HG02973 (cell line): ENCODE data around the gene PAX9.

ENCODE experiments used
- ATAC-seq: cut with Tn5 transposase; IDR thresholded peaks from one replicate; pipeline ENCODE4 v1.9.1; 2021; ENCODE audit warnings: moderate library complexity; ENCODE audit not compliant: unreplicated experiment

The PAX9 gene

DNA sequence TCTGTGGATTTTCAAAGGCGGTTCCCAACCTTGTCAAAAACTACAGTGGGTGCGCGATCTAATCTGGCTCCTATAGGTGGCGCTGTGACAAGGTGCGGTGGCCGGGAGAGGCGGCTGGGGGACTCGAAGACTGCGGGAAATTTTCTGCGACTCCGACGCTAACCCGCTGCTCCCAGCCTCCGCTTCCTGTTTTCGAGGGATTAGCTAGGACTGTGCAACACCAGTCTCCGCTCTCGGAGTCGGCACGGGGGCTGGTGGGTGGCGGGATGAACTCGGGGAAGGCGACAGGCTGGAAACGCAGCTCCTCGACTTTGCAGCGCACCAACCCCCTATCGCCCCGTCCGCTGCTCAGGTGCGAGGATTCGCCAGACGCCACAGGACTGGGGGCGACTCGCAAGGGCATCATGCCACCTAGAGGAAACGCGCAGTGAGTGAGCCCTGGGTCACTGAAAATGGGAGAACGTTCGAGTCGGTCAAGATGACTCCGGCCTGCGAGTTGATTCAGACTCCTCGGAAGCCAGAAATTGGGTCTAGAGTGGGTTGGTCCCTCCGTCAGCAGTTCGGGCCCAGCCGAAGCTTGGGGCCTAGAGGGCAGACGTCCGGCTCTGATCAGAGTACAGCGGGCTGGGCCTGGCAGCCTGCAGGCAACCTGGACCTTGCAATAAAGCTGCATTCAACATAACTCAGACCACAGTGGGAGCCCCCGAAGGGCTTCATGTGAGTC is 5.5 kb upstream of the PAX9 start:
- no peak for ATAC-seq

DNA sequence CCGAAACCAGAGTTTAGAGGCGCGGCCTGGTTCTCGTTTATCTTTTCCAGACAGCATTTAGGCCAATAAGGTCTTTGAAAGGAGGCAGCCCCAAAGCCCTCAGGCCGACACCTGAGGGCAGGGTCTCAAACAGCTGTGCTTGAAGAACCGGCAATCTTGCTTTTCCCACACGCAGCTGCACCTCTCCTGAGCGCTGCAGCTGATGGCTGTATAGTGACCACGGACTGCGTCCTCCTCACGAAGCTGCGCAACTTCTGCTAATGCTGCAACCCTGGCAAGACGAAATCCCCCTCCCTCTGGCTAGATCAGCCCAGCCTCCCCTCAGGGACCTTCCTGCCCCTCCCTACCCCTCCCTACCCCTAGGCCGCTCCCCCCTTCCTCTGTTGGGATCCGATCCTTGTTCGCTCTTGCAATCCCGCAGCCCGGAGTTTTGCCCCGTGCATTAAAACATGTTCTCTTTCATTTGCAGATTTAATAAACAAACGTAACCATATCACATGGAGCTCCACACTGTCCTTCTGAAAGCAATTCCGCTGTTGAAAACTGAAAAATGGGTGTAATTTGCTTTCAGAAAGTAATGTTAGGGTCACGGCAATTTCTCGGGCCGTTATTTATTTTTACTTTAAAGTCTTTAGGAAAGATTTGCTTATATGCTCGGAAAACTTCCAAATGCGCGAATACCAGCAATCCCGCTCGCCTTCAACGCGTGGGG is 4.8 kb upstream of the PAX9 start:
- ATAC-seq, result no peak

DNA sequence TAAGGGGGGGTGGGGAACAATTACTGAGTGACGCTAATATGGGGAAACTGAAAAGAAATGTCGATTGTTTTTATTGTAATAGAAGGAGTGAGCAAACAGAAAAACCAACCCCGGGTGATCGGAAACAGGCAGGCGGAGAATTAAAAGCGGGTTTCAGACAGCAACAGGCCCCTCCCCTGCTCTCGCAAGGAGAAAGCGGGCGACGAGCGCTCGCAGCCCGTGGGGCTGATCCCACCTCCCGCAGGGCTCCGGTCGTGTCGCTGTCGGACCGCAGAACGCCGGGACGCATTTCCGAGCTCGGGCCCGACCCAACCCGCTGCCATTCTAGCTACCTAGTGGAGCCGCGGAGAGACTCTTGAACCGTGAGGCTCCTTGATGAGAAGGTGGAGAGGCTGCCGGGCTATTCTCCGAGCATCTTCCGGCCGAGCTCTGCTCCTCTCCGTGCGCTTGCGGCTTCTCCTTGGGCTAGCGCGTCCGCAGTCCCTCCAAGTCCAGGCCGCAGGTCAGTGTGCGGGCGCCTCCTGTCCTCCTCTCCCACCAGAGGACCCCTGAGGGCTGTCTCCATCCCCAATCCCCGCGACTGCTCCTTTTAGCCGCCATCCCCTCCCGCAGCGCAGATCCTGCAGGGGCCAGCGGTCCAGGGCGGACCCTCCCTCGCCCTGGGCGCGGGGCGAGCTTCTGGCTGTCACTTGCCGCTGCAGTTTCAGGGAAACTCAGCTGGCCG is 4.1 kb upstream of the PAX9 start:
- no peak for ATAC-seq

DNA sequence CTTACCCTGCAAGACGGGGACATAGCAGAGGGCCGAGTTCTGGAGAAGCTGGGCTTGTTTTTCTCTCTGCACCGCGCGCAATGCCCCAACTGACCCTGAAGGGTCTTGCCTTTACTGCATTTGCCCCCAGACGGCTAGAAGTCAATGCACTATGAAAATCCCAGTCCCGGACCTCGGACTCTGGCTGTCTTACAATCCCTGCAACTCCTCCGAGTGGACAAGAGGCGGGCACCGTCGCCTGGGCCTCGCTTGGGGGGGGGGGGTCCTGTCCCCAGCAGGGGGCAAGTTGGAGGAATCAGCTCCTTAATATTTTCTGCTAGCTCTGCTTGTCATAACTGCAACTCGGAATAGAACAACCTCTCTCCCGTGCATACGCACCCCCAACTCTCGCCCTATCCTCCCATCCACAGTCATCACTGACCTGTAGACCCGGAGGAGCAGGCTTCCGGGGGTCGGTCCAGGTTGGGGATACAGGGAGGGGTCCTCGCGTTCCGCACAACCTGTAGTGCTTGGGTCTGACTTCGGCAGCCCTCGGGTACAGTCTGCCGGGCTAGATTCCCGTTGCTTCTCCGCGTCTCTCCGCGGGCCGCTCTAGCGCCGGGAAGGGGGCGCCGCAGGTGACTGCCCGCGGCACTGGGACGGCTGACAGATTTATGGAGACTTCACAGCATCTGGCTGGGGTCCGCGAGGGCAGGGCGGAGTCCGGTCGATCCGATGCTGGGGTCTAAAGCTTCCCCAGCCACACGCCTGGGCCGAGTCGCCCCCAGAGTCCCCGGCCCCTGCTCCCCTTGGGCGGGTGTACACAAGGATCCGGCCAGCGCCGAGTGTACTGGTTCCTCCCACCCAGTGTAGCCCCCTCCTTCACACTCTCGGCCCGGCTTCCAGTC is 3.3 kb upstream of the PAX9 start:
- ATAC-seq, result no peak

DNA sequence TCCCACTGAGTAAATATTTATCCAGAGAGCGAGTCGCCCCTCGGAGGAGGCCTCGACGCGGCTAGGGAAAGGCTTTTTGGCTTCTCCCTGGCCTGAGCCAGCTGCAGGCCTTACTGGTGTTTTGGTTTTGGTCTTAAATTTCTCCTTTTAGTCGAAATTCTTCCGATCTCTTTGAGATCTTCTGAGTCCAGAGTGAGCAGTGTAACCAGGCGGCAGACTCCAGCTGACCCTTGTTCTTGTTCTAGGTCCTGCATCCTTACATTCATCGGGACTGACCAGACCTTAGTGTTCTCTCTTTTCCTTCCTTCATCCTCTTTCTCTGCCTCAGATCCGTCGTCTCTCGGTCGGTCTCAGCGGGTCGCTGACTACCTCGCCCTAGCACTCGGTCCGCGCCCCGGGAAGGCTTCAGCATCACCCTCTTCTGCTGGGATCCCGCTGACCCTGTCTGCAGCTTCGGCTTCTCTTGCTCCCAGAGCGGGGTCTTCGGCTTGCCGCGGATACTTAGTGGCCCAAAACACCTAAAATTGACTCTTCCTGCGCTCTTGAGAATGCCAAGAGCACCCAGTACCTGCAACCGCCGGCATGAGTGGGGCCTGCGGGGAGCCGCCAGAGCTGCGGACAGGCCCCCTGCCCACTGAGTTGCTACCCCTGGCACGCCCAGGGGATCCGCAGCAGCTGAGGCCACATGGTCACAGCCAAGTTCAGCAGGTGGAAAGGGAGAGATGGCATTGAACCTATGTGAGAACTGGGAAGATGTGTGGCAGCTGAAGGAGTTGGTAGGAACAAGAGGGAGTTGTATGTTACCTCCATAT is 2.4 kb upstream of the PAX9 start:
- no peak for ATAC-seq

DNA sequence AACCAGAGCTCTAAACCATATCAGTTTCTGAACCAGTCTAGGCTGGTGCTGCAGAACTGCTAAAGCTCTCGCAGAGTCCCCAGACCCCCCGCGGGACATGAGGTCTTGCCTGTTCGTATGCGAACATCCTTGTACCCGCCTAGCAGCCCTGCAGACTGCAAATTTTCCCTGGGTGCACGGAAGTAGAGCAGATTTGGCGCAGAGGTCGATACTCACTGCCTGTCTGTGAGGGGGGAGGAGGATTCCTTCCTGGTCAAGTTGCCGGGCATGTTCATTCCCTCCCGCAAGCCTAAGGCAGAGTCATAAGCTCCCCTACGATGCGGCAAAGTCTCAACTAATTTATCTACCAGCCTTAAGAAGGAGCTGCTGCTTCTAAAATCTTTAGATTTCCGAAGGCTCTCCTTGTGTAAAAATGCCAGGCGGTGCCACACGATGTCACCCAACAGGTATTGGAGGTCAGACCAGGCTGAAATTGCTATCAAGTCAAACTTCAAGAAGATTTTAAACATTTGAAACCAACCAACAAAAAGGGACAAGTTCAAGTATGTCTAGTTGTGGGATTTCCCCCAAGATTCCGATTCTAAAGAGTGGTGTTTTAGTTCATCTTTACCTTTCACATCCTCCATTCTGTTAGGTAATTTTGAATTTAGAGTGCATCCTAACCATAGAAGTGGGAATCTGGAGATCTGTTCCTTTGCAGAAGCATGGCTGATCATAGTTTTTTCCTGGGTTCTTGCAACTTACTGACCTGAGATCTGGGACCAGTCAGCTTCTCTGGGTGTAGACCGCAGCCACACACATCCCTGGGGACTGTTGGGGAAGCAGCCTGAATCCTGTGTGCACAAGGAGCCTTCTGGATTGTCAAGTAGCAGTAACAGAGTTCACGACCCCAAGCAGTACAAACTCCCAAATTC is 1.6 kb upstream of the PAX9 start:
- no peak for ATAC-seq

DNA sequence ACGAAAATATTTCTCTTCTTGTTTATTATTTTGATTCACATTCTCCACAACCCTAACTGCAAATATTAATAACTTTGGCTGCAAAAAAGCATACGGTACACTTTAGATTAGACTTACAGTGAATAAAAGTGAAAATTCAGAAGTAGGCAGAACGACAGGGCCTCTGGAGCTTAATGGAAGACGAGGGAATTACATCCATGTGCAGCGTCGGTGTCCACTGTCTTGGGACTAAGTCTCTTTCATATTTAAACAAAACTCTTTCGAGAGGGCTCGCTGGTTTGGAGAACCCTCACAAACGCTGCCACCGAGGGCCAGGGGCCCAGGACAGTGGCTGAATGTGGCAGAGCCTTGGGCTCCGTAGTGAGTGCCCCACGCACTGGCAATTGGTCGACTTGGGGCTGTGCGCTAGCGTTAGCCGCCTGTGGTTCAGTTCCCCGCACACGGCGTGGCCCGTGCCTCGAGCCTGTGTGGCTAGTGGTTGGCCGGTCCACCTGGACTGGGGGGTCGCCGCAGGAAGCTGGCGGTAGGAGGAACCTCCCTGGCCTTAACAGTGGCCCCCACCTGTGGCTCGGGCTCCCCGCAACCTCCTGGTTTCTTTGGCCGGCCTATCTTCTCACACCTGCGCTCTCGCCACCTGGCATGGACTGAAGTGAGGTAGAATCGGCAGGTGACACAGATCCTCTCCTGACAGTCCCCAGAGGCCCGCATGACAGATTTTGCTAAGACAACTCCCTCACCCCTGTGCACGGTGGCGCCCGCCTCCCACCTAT is 739 bp upstream of the PAX9 start:
- no peak for ATAC-seq

DNA sequence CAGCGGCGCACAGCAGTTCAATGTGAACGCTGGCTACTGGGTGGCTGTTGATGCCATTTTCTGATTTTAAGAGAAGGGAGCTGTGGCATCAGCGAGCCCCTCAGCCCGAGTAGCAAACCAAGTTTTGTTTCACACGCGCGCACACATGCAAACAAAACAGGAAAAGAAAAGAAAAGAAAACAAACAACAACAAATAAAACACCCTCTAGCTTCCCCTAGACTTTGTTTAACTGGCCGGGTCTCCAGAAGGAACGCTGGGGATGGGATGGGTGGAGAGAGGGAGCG is 540 bp downstream of the PAX9 start:
- ATAC-seq, result no peak

DNA sequence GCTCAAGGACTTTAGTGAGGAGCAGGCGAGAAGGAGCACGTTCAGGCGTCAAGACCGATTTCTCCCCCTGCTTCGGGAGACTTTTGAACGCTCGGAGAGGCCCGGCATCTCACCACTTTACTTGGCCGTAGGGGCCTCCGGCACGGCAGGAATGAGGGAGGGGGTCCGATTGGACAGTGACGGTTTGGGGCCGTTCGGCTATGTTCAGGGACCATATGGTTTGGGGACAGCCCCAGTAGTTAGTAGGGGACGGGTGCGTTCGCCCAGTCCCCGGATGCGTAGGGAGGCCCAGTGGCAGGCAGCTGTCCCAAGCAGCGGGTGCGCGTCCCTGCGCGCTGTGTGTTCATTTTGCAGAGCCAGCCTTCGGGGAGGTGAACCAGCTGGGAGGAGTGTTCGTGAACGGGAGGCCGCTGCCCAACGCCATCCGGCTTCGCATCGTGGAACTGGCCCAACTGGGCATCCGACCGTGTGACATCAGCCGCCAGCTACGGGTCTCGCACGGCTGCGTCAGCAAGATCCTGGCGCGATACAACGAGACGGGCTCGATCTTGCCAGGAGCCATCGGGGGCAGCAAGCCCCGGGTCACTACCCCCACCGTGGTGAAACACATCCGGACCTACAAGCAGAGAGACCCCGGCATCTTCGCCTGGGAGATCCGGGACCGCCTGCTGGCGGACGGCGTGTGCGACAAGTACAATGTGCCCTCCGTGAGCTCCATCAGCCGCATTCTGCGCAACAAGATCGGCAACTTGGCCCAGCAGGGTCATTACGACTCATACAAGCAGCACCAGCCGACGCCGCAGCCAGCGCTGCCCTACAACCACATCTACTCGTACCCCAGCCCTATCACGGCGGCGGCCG is 1.1 kb downstream of the PAX9 start:
- ATAC-seq, result no peak

DNA sequence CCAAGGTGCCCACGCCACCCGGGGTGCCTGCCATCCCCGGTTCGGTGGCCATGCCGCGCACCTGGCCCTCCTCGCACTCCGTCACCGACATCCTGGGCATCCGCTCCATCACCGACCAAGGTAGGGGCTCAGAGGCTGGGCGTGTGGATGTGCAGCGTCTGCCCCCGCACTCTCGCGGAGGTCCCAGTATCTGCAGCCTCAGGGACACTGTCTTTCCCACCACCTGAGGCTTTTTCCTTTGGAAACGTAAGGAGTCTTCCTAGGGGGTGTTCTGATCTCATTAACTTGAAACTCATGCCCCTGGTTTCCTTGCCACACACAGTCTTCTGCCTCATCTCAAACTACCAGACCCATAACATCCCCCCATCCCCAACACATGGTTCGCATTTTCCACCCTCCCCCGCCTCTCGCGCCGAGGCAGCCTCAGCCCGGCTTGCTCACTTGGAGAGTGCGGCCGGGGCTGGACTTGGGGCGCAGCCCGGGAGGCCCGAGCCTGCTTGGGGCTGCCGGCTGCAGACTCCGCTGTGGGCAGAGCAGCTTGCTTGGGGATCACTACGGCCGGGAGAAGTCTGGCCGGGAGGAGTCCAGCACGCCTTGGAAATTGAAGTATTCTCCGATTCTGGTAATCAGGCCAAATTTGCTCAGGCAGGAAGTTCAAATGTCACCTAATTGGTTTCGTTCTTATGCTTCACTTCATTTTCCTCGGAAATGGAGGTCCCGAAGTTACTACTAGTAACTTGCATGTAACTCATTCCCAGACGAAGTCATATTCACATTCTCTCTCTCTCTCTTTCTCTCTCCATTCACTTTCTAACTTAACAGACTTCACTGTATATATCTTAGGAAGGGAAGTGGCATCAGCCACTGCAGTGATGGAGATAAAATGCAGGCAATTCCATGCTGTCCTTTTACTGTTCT is 2.0 kb downstream of the PAX9 start:
- no peak for ATAC-seq

DNA sequence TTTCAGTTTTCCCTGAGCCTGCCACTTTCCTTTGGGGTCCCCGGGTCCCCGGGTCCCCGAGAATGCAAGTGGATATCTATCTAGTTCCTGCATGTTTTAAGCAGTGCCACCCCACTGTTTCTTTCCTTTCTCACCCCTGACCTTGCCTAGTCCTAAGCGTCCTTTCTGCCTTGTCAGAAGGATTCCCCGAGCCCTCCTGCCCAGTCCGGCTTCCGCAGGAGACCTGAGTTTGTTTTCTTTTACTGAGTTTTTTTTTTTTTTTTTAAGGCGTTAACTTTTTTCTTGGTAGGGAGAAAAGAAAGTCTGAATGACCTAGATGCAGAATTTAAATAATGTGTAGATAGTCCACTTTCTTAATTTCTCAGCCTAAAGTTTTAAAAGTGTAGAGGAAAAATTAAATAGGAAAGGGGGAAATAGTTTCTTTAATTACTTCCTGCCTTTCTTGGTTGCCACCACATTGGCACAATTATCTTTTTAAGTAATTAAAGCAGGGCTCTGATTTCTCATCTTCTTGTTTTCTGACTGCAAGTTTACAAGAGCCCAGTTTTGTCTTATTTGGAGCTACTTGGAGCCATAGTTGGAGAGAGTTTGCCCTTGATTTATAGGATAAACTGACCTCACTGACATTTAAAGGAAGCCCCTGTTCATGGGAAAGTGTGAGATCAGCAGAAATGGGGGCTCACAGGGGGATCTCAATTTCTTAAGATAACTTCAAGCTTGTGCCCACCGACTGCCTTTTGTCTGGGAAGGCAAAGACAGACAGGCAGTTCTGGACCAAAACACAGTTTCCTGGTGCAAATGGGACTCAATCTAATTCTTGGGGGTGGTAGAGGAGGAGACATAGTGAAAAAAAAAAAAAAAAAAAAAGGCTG is 2.9 kb downstream of the PAX9 start:
- no peak for ATAC-seq

DNA sequence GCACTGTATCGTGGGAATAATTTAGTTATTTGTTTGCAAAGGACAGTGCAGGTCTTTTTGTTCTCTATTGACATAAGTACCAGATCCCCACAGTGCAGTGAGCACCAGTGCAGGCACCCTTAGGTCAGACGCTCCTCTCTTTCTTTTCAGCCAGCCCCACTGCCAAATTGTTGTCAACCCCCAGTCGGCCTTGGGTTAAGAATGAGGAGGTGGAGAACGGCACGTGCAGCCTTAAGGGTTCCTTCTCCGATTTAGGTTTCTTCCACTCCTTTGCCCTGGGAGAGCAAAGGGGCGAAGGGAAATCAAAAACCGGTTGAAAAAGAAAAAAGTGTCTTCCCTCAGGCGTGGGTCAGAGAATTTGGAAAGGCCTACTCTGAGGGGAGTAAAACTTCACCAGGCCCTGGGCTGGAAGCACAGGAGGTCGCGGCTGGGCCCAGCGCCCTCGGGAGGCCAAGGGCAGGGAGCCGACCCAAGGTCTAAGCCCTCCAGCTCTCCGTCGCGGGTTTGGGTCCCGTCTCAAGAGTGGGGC is 4.3 kb downstream of the PAX9 start:
- no peak for ATAC-seq

DNA sequence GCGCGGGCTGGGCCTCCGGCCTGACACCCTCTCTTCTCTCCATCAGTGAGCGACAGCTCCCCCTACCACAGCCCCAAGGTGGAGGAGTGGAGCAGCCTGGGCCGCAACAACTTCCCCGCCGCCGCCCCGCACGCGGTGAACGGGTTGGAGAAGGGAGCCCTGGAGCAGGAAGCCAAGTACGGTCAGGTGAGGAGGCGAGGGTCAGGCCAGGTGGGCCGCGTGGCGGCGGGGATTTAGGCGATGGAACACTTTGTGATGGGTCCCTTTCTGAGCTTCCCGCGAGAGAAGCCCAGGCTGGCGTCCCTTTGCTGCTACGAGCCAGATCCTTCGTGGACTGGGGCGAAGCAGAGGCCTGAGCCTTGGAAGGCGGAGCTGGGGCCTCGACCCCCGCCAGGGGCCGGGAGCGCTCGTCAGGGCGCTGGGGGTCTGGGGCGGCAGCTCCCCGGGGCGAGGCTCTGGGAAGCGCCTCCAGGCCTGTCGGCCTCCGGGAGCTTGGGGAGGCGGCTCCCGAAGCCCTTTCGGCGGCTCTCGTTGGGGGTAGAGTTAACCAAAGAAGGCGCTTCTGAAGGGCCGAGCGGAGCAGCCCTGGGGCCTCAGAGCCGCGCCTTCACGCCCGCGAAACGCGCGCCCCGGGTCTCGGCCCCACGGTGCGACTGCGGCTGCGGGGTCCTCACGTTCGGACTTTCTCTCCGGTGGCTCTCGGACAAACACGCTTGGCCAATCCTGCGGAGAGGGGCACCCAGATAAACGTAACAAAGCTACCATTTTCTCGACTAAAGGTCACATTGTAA is 5.0 kb downstream of the PAX9 start:
- no peak for ATAC-seq

DNA sequence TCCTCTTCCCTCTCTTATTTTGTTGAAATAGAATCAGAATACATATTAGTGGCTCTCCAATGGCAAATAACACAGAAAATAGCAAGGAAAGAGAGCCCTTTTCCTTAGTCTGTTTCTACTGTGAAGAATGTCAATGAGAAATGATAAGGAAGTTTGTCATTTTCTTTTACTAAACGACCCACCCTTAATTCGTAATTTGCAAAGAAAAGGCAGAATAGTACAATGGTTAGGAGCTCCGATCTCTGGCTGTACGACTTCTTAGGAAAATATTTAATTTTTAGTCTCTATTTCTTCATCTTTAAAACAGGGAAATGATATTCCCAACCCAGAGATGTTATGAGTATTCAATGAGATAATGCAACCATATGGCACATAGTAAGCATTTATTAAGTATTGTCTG is 6.0 kb downstream of the PAX9 start:
- no peak for ATAC-seq

DNA sequence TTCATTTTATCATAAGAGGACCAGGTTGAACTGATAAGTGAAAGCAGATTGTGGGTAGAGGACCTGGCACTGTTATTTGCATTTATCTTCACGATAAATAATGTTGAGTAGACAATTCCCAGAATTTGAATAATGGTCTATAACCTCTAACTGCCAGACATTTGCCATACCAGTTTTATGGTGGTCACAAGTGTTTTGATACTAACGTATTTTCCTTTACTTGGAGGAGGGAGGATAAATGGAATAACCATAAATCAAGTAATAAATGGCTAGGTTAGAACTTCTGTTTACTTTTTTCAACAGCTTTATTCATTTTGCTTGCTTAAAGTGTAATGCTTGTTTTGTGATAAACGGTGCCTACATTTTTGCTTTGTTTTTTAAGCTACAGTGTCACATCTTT is 9.5 kb downstream of the PAX9 start:
- ATAC-seq, result no peak
